NCI-H187 (cell line): ENCODE data around the gene LRRC72.
"Not testable (repeated sequence)": the region's sequence is repeated elsewhere in the genome, so short reads cannot be mapped to it uniquely, and the experiment has no call there.

Experiments
- DNase-seq, 2 experiments: peaks; one replicate each; lab custom pipeline; 2025; lab: John Stamatoyannopoulos, UW

LRRC72 gene

GRCh38 chr7:16526742-16527540 is at the start of gene LRRC72:
LRRC72 (plus strand) TSS chr7:16526825; CDS start chr7:16526953, 128 bp downstream.
- no peak for DNase-seq

- DNase-seq, result no peak
Measured at GRCh38 chr7:16479161-16479560, 47.5 kb upstream of the LRRC72 start.

DNA sequence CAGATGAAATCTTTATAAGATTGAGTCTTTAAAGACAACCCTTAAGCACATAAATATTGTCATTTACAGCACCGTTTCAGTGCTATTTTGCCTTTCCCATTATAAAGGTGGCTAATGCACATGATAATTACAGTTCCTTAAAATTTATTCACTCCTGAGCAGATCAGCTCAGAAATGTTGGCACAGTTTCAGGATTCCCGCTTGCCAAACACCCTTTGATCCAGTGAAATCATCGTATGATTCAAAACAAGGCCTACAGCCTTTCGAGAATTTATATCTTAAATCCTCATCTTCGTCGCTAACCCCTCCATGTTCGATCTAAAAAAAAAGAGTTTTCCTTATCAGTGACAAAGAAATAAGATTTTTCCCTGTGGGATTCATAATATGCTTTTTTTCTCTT is 47.0 kb upstream of the LRRC72 start:
- DNase-seq, result no peak

- no peak for DNase-seq
Measured at GRCh38 chr7:16484453-16485158, 42.0 kb upstream of the LRRC72 start.

GRCh38 chr7:16491148-16491547 is 35.5 kb upstream of the LRRC72 start:
- DNase-seq, result no peak

DNA sequence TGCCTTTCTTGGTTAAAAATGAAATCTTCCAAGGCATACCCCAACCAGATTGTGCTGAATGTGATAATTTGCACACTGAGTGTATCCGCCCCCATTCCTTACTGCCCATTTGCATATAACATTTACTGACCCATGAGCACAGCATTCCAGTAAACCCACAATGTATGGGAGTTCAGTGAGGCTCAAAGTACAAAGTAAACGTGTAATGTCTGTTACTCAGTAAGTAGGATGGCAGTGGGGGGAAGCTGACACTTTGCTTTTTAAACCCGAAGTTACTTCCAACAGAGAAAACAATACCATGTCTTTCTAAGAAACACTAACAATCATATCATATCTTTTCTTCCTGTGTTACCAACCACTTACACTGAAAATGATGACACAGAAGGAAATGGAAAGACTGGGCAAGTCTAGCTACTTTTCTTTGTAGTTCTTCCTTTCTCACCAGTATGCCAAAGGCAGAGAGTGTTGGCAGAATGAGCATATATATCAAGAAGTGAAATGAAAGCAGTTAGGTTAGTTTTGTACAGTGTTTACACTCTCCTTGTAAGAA is 34.0 kb upstream of the LRRC72 start:
- no peak for DNase-seq

- DNase-seq, result no peak
Measured at GRCh38 chr7:16493266-16493665, 33.4 kb upstream of the LRRC72 start.

DNA sequence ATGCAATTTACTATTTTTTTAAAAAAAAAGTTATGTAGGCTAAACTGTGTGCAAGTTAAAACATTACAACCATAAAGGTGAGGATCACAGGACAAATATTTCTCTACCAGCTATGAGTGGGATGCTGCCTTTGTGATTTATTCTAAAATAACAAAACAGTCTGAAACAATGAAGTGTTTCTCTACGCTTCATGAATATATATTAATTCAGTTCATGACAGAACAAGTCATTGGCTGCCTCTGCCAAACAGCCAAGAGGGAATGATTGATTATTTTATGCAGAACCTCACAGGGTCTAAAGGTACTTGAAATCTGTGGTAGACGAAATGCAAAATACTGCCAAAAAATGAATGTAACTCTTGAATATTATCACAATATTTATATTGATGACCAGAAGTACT is 32.1 kb upstream of the LRRC72 start:
- DNase-seq, result no peak

- DNase-seq, result no peak
Measured at GRCh38 chr7:16494955-16495719, 31.5 kb upstream of the LRRC72 start.

- no peak for DNase-seq
Measured at GRCh38 chr7:16498122-16498521, 28.5 kb upstream of the LRRC72 start.

GRCh38 chr7:16502303-16502702 is 24.3 kb upstream of the LRRC72 start:
- DNase-seq, result no peak

DNA sequence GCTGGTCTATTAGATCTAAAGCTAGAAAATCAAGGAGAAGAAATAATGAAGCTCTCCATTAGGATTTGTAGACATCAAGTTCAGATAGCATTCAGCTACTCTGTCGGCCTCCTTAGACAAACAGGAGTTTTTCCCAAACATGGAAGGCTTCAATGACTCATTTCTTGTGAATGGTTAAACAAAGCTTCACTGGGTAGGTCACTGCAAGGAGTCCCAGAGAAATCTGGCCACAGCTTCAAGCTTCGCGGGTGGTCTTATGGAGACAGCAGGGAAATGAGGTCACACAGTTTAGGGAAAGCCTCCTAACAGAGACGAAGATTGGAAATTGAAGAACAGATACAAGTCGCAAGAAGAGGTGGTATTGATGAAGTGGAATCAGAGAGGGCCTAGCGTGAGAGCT is 22.6 kb upstream of the LRRC72 start:
- DNase-seq, result no peak

DNA sequence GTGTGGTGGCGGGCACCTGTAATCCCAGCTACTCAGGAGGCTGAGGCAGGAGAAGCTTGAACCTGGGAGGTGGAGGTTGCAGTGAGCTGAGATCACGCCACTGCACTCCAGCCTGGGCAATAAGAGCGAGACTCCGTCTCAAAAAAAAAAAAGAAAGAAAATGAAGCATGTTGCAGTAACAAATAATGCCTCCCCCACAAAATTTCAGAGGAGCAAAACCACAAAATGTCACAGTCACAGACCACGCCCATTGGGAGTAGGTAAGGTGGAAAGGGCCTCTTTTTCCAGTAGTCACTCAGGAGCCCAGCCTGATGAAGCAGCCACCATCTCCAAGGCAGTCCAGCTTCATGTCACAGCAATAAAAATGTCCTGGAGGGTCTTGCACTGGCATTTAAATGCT is 20.2 kb upstream of the LRRC72 start:
- DNase-seq, result not testable (repeated sequence)

- no peak for DNase-seq
Measured at GRCh38 chr7:16509829-16510228, 16.8 kb upstream of the LRRC72 start.

DNA sequence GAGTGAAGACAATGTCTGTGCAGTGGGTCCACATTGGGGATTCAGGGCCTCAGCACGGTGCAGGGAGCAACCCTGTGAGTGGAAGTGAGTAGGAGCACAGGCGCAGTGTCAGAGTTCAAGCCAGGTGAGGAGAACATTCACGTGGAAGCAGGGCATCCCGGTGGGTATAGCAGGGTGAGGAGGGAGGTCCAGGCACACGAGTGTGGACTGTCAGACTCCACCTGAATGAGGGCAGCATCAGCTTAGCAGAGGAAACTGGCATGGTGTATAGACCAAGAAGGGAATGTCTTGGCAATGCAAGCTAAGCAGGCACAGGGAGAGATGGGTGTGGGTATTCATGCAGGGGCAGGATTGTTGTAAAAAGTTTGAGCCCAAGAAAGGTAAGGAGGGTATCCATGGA is 15.3 kb upstream of the LRRC72 start:
- no peak for DNase-seq

GRCh38 chr7:16512097-16512496 is 14.5 kb upstream of the LRRC72 start:
- no peak for DNase-seq

DNA sequence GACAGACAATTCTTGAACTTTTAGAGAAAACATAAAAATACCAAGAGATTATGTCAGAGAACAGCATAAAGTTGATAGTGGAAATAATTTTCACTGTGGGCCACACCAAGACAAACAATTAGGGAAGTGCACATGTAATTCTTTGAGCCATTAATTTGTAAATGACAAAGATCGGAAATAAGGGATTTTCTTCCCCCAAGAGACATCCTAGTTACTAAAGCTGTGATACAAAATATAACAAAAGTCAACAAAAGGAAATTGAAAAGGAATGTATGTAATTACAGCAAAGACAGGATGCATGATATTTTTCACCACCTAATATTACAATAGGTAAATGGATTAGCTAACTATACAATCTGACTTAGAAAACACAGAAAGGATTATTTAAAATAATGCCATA is 12.4 kb upstream of the LRRC72 start:
- DNase-seq, result no peak

- no peak for DNase-seq
Measured at GRCh38 chr7:16514729-16515128, 11.9 kb upstream of the LRRC72 start.

GRCh38 chr7:16515785-16516685 is 10.6 kb upstream of the LRRC72 start:
- DNase-seq, result no peak

GRCh38 chr7:16519985-16520384 is 6.6 kb upstream of the LRRC72 start:
- DNase-seq, result not testable (repeated sequence)

DNA sequence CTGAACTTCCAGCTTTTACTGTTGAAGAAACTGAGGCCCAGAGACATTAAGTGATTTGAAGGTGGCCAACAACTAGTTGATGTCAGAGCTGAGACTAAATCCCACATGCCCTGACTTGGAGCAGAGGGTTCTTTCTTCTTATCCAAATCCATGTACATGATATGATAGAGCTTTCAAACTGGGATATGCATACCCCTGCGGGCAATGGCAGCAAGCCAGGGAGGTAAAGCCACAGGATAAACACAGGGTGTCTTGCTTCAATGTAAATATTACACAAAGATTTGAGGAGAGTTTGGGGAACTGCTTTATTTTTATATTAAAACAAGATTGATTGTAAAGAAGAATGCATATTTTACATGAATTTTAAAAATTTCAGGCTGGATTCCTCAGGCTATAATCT is 2.3 kb upstream of the LRRC72 start:
- DNase-seq, result no peak
